Testis (tissue), 3 donors: ENCODE measurements around the gene CCDC92B. TPM values are rescaled to one million over a fixed set of nuclear protein-coding genes. Genes with fewer than 3 reads are reported as not detected.
A peak's percentile ranks its signal among the peaks of the same experiment; 100 is the strongest.
"Not testable (repeated sequence)": the region's sequence is repeated elsewhere in the genome, so short reads cannot be mapped to it uniquely, and the experiment has no call there.

ENCODE experiments used
- DNase-seq: peaks from one replicate; pipeline ENCODE4 v3.0.0-alpha.2; 2019
- H3K27ac ChIP-seq, 2 donors: fragments of 200-600 bp; sonication (generic); one replicate each; pipeline ENCODE4 v1.5.1; 2019
- H3K27me3 ChIP-seq: fragments of 200-600 bp; sonication (generic); one replicate; pipeline ENCODE4 v1.5.1; 2019
- H3K36me3 ChIP-seq: fragments of 200-600 bp; sonication (generic); one replicate; pipeline ENCODE4 v1.5.1; 2017; ENCODE audit warnings: low read depth; ENCODE audit errors: missing control alignments
- H3K4me1 ChIP-seq: fragments of 200-600 bp; sonication (generic); one replicate; pipeline ENCODE4 v1.5.1; 2019
- H3K4me3 ChIP-seq, 2 donors: fragments of 200-600 bp; sonication (generic); one replicate each; pipeline ENCODE4 v1.5.1; 2017 to 2019
- H3K9me3 ChIP-seq: fragments of 200-600 bp; sonication (generic); one replicate; pipeline ENCODE4 v1.5.1; 2017
- POLR2A ChIP-seq: fragments of 450-650 bp; IDR thresholded peaks from one replicate; pipeline ENCODE4 v1.6.1; 2017; ENCODE audit warnings: antibody characterized with exemption, mild to moderate bottlenecking, moderate library complexity
- WGBS, 2 donors: methylation state at CpG; one replicate each; pipeline ENCODE4 v1.1.5; 2018; 5-methylcytosine and 5-hydroxymethylcytosine counted together
- intact Hi-C: fragments of 100-400 bp; cut with DNase I; formaldehyde crosslinking; loops from one replicate; pipeline ENCODE4 v1.15.1; 2023; ENCODE audit warnings: low total_unique reads
- polyA plus RNA-seq: library from polyadenylated mRNA; stranded (reverse); fragments of 350-450 nt; fragmentation: Illumina TruSeq; extraction: RNeasy Lipid Tissue Mini Kit (QIAGEN cat#74804); gene quantifications from one replicate; pipeline ENCODE4 v1.2.3, GENCODE V29; 2014; ENCODE audit warnings: low read depth, low replicate concordance; ENCODE audit not compliant: insufficient read depth
- total RNA-seq, 2 donors: library from RNA; depleted of rRNA; stranded (reverse); fragments of >200 nt; gene quantifications; one replicate each; pipeline ENCODE4 v1.2.3, GENCODE V29; 2016
- TF ChIP-seq, protein P1 (sequence below), 3 experiments: fragments of 450-650 bp in 2 of 3; fragments of 200-600 bp in 1 of 3; sonication (generic) in 1 of 3; IDR thresholded peaks; one replicate each; pipeline ENCODE4 v1.5.1; 2016 to 2019; ENCODE audit warnings: antibody characterized with exemption in 3 of 3, mild to moderate bottlenecking in 2 of 3, moderate library complexity in 1 of 3

Gene CCDC92B
- total and polyA plus RNA-seq, 3 donors from 2014 or later, result 2.2 to 4.0 (median 3.9) TPM

DNA sequence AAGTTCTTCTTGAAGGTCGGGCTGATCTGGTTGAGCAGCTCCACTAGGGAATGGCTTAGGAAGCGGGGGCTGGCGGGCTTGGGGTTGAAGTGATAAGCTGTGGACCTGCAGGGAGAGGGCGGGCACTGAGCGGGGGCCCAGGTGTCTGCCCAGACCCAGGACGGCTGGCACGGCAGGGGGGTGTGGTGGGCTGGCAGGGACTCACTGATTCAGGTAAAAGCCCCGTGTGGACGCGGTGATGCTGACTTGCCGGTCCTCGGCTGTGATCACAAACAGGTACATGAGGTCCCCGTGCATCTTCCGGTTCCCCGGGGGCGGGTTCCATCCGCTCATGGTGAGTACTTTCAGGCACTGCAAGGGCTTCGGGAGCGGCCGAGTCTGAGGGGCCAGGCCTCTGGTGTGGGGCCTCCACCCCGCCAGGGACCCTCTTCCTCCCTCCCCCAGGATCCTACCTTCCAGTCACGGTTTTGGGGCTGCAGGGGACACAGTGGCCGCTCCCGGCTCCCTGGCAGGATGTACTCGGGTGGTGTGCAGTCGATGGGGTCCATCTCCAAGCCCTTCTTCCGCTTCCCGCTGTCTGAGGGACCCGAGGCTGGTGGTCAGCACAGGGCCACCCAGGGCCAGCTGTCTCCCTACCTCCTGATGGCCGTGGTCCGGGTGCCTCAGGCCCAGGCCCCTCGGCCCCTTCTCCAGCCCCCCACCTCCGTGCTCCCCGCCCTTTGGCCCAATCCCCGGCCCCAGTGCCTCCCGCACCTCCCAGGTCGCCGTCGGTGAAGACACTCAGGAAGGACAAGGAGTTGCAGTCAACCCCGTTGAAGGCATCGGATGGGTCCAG lies 48.1 kb downstream of the CCDC92B start:
- Histone ChIP-seq H3K36me3 (no peaks in the 10 kb centered on the region), H3K27ac (no peak overlapping the region), H3K9me3 (no peaks in the 10 kb centered on the region), H3K4me3 (no peak overlapping the region), H3K4me1 (no peaks in the 10 kb centered on the region), H3K27me3 (no peaks in the 10 kb centered on the region)
- DNase-seq, result no peak
- intact Hi-C loops, result no loop called here
- TF ChIP-seq POLR2A, result no peak
- TF ChIP-seq, protein P1, sequence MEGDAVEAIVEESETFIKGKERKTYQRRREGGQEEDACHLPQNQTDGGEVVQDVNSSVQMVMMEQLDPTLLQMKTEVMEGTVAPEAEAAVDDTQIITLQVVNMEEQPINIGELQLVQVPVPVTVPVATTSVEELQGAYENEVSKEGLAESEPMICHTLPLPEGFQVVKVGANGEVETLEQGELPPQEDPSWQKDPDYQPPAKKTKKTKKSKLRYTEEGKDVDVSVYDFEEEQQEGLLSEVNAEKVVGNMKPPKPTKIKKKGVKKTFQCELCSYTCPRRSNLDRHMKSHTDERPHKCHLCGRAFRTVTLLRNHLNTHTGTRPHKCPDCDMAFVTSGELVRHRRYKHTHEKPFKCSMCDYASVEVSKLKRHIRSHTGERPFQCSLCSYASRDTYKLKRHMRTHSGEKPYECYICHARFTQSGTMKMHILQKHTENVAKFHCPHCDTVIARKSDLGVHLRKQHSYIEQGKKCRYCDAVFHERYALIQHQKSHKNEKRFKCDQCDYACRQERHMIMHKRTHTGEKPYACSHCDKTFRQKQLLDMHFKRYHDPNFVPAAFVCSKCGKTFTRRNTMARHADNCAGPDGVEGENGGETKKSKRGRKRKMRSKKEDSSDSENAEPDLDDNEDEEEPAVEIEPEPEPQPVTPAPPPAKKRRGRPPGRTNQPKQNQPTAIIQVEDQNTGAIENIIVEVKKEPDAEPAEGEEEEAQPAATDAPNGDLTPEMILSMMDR (IDR thresholded peaks at IDR 0.05), result no peak
- 90 to 91% methylated on average over 19 to 40 of the region's 41 CpGs for whole genome bisulfite sequencing, 2 donors

DNA sequence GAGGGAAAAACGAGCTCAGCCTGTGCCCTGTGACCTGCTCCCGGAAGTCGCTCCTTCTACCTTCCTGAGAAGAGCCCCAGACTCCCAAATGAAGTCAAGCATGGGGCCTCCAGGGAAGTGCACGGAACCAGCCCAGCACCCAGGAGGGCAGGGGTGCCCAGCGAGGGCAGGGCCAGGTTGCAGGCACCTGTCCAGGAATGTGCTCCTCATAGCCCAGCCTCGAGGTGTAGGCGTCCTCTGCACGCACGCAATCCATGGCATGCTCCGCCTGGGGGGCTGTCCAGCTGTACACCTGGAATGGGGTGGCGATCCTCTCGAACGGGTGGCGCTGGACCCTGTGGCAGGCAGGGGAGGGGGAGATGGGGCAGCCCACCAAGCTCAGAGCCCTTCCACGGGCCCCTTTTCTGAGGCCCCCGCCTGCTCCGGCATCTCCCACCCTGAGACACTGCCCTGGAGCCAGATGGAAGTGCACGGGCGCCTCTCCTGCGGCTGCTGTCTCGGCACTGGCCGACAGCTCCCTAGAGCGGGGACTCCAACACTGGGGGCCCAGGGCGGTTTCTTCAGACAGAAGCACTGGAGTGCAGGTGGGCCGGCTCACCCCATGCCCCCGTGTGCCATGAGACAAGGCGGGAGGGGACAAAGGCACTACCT lies 48.8 kb downstream of the CCDC92B start:
- H3K27me3 ChIP-seq, result no peaks in the 10 kb centered on the region
- H3K9me3 ChIP-seq, result no peaks in the 10 kb centered on the region
- H3K27ac ChIP-seq, result no peak overlapping the region
- H3K4me3 ChIP-seq, result no peak overlapping the region
- no peaks in the 10 kb centered on the region for H3K36me3 ChIP-seq
- no peak for DNase-seq
- TF ChIP-seq, protein P1 (IDR thresholded peaks at IDR 0.05), result no peak
- no peak for TF ChIP-seq POLR2A
- intact Hi-C loops, result no loop called here
- WGBS, 2 donors, result 88 to 94% methylated on average over 9 to 26 of the region's 27 CpGs
- H3K4me1 ChIP-seq, result no peaks in the 10 kb centered on the region

DNA sequence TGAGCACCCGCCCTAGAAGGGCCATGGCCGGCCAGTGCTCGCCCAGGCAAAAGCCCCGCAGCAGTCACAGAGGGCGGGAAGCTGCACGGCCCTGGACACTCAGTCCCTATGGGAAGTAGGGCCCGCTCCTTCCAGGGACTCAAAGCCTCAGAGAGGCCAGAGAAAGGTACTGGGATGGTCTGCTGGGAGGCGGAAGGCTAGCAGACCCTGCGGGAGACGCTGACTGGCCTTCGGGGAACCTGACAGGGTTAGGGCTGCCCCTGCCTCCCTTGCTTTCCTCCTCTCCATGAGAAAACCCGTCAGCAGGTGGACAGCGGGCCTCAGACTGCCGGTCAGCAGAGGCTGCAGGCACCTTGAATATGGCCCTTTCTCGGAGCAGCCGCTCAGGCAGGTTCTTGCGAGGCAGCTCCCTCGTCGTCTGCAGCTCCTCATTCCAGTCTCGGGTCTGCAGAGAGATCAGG lies 49.4 kb downstream of the CCDC92B start:
- TF ChIP-seq, protein P1 (IDR thresholded peaks at IDR 0.05), result no peak
- no peak for TF ChIP-seq POLR2A
- DNase-seq, result no peak
- Histone ChIP-seq H3K4me3 (no peak overlapping the region), H3K36me3 (no peaks in the 10 kb centered on the region), H3K4me1 (no peaks in the 10 kb centered on the region), H3K27ac (no peak overlapping the region), H3K27me3 (no peaks in the 10 kb centered on the region), H3K9me3 (no peaks in the 10 kb centered on the region)
- WGBS, 2 donors, result 79 to 94% methylated on average over 15 to 20 of the region's 20 CpGs
- intact Hi-C loops, result no loop called here

DNA sequence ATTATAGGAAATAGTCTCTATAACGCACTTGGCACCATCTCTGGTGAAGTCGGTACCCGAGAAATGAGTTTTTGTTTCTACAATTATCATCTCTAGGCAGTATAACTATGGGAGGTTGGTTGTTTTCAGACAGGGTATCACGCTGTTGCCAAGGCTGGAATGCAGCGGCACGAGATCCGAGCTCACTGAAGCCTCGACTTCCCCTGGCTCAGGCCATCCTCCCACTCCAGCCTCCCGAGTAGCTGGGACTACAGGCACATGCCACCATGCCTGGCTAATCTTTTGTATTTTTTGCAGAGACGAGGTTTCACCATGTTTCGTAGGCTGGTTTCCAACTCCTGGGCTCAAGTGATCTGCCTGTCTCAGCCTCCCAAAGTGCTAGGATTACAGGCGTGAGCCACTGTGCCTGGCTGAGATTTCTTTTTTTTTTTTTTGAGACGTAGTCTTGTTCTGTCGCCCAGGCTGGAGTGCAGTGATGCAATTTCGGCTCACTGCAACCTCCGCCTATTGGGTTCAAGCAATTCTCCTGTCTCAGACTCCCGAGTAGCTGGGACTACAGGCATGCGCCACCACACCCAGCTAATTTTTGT lies 50.1 kb downstream of the CCDC92B start:
- H3K4me3 ChIP-seq, H3K36me3 ChIP-seq, DNase-seq: not testable (repeated sequence)

DNA sequence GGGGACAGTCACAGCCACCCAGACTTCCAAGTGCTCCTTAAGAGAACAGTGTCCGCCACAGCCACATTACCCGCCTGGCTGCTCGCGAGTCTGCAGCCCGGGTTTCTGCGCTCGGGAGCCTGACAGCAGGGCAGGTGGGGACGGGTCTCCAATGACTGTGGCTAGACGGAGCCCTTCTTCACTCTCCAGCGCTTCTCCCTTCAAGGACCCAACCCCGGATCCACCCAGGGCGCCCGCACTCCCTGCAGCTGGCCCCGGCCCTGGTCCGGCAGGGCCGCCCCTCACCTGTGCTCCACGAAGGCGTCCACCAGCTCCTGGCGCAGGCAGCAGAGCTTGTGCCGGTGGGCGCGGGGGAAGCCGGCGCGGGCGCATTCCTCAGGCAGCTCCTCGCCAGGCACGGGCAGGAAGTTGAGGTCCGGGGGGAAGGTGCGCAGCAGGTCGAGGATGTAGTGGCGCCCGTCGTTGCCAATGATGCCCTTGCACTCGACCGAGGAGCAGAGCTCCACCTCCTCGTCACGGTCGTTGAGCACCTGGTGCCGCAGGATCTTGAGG lies 51.8 kb downstream of the CCDC92B start:
- H3K27me3 ChIP-seq, result no peaks in the 10 kb centered on the region
- WGBS, 2 donors, result 77 to 91% methylated on average over 8 to 40 of the region's 40 CpGs
- TF ChIP-seq POLR2A, result no peak
- H3K36me3 ChIP-seq, result no peaks in the 10 kb centered on the region
- intact Hi-C loops, result no loop called here
- no peak overlapping the region for H3K4me3 ChIP-seq
- H3K4me1 ChIP-seq, result no peaks in the 10 kb centered on the region
- H3K27ac ChIP-seq, result no peak overlapping the region
- H3K9me3 ChIP-seq, result no peaks in the 10 kb centered on the region
- DNase-seq, result peak; percentile 13

More for the DNA sequence above, 50.1 kb downstream of the CCDC92B start:
- H3K27me3 ChIP-seq, H3K4me1 ChIP-seq, H3K9me3 ChIP-seq, intact Hi-C loops, H3K27ac ChIP-seq: not testable (repeated sequence)
- 77 to 86% methylated on average over 18 of the region's 18 CpGs for WGBS, 2 donors
